Loucy (cell line): ENCODE data around the gene PRM1.

Experiments
- EZH2phosphoT487 ChIP-seq: fragments of 200-600 bp; IDR thresholded peaks from 2 replicates; pipeline ENCODE4 v1.6.1; 2018; ENCODE audit warnings: antibody characterized with exemption, mild to moderate bottlenecking, moderate library complexity, borderline replicate concordance
- TF ChIP-seq, protein P1 (sequence below): fragments of 200-600 bp; sonication (generic); conservative IDR thresholded peaks from 2 replicates; pipeline ENCODE4 v1.5.1; 2014; ENCODE audit warnings: mild to moderate bottlenecking, antibody characterized with exemption, low read length

DNA sequence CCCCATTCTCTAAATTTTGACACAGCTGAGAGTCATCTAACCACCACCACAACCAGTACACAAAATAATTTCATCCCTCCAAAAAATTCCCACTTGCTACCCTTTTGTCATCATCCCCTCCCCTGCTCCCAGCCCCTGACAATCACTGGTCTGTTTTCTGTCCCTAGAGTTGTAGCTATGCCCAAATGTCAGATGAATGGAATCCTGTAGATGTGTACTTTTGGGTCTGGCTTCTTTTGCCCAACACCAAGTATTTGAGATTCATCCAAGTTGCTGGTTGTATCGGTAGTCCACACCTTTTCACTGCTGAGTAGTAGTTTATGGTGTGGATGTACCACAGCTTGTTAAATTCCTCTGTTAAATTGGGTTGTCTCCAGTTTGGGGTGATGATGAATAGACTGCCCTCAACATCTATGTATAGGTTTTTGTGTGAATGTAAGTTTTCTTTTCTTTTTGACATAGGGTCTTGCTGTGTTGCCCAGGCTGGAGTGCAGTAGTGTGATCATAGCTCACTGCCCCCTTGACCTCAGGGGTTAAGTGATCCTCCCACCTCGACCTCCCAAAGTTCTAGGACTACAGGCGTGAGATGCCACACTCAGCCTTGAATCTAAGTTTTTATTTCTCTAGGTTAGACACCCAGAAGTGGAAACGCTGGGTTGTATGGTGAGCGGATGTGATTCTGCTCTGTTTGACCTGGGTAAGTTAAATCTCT lies 49.6 kb upstream of the PRM1 start:
- TF ChIP-seq, protein P1, sequence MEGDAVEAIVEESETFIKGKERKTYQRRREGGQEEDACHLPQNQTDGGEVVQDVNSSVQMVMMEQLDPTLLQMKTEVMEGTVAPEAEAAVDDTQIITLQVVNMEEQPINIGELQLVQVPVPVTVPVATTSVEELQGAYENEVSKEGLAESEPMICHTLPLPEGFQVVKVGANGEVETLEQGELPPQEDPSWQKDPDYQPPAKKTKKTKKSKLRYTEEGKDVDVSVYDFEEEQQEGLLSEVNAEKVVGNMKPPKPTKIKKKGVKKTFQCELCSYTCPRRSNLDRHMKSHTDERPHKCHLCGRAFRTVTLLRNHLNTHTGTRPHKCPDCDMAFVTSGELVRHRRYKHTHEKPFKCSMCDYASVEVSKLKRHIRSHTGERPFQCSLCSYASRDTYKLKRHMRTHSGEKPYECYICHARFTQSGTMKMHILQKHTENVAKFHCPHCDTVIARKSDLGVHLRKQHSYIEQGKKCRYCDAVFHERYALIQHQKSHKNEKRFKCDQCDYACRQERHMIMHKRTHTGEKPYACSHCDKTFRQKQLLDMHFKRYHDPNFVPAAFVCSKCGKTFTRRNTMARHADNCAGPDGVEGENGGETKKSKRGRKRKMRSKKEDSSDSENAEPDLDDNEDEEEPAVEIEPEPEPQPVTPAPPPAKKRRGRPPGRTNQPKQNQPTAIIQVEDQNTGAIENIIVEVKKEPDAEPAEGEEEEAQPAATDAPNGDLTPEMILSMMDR: no peak
- no peak for TF ChIP-seq EZH2phosphoT487
